Hematopoietic multipotent progenitor cell (in vitro differentiated cells): ENCODE measurements around the gene HSFX1. TPM values are rescaled to one million over a fixed set of nuclear protein-coding genes. Genes with fewer than 3 reads are reported as not detected.
"Not testable (repeated sequence)": the region's sequence is repeated elsewhere in the genome, so short reads cannot be mapped to it uniquely, and the experiment has no call there.

Experiments used
- DNase-seq, 3 donors: peaks; one replicate each; pipeline ENCODE4 v3.0.0-alpha.2; 2011 to 2015; ENCODE audit warnings: low read depth in 2 of 3, low spot score in 2 of 3
- total RNA-seq: library from RNA; depleted of rRNA; stranded (reverse); fragments of >200 nt; gene quantifications from one replicate; pipeline ENCODE4 v1.2.3, GENCODE V29; 2012

Gene HSFX1, protein sequence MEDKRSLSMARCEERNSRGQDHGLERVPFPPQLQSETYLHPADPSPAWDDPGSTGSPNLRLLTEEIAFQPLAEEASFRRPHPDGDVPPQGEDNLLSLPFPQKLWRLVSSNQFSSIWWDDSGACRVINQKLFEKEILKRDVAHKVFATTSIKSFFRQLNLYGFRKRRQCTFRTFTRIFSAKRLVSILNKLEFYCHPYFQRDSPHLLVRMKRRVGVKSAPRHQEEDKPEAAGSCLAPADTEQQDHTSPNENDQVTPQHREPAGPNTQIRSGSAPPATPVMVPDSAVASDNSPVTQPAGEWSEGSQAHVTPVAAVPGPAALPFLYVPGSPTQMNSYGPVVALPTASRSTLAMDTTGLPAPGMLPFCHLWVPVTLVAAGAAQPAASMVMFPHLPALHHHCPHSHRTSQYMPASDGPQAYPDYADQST
- 1.6 TPM for total RNA-seq

DNA sequence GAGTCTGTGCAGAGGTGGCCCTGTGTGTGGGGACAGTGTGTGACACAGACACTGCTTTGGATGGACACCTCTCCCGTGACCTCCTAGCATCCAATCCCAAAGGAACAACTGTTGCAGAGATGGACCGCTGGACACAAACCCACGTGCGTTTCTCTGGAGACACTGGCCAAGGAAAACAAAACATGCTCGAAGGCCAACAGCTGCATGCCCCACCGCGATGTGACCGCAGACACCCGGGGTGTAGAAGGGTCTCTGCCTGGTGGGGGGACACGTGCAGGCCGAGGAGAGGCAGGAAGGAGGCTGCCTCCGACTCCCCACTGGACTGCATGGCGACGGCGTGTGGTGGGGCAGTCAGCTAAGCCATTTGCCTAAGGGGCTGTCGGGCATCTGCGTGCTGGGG, at the start of gene HSFX1:
Gene HSFX1, plus strand, starts transcription at position 301 of the 400 bp plus-strand sequence. CDS start 614 bp downstream, outside the sequence.
- DNase-seq, result not testable (repeated sequence)

DNA sequence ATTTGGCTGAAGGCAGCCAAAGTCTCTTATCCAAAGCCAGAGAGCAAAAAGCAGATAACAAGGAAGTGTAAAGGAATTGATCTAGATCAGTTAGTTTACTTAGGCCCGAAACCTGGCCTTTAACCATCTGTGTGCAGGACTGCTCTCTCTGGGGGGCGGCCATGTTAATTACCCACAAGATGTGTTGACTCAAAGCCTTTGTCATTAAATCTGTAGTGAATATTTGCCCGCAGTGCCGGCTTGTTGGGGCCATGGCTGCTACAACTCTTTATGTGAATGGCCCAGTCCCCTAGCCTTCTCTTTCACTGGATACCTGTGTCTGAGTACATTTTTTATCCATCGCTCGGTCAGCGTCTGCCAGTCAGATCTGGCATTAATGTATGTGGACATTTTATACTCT, 46.6 kb upstream of the HSFX1 start:
- not testable (repeated sequence) for DNase-seq

DNA sequence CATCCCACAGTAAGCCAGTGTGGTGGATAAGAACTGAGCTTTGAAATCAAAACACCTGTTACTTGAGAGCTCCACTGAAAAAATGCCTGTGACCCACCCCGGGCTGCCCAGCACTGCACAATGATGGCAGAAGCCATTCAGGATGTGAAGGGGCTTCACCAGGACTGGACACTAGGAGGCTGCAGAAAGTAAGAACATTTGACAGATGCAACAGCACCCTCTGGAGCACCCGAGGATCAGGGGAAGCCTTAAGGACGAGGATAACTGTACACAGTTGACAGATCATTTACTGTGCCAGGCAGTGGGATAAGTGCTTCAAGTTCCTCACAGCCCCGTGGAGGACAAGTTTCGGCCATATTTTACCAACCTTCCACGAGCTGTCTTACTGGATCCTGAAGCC, 31.6 kb upstream of the HSFX1 start:
- DNase-seq, result not testable (repeated sequence)

DNA sequence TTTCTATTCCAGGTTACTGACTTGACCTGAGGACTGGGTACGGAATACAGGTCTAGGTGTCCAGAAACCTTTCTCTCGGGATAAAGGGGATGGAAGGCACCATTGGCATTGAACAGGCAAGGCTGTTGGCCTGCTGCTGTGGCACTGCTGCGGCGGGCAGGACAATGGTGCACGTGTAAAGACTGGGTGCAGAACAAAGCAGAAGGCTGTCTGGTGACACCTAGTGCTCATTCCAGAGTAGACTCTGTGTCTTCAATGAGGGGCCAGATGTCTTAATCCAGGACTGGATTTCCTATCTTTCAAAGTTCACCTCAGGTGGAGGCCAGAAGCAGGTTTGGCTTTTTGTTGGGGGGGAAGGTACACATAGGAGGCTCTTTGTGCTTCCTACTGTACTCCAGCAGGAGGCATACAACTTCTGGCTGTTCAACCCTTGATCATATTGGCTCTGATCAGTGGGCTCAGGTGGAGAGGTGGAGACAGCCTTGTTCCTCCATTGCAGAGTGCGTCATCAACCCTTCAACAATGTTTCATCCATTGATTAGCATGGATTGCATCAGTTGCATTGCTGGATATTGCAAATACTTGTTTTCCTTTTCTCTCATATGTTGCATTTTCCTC, 27.4 kb upstream of the HSFX1 start:
- not testable (repeated sequence) for DNase-seq

DNA sequence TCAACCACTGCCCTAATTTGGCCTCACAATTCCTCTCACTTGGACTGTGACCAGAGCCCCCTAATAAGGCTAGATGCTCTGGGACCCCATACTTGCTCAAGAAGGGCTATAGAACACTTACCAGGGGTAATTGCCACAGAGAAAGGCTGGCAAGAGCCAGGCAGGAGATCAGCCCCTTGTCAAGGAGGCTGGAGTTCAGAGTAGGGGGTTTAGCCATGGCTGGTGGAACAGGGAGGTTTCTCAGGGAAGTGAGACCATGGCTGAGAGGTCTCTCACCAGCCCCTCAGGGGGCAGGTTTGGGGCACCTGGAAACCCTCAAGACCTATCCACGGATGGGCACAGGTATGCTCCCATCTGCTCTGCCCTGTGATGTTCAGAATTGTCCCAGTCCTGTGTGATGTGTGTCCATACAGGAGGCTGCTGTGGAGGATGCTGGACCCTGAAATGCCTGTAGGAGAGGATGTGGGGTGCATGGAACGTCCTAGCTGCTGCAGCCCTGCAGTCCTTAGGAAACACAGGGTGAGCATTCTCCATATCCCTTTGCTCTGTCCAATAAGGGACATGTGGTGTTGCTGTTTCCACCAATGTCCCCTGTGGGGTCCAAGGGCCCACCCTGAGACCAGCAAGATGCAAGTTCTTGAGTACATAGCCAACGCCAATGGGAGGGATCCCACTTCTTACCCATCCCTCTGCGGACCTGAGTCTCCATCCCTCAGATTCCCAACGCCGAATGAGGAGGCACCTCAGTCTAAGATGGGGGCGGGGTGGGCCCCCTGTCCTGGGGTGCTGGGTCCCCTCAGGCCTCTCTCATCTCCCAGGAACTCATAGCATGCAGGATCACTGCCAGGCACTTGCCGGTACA, 16.4 kb upstream of the HSFX1 start:
- DNase-seq, result no peak

DNA sequence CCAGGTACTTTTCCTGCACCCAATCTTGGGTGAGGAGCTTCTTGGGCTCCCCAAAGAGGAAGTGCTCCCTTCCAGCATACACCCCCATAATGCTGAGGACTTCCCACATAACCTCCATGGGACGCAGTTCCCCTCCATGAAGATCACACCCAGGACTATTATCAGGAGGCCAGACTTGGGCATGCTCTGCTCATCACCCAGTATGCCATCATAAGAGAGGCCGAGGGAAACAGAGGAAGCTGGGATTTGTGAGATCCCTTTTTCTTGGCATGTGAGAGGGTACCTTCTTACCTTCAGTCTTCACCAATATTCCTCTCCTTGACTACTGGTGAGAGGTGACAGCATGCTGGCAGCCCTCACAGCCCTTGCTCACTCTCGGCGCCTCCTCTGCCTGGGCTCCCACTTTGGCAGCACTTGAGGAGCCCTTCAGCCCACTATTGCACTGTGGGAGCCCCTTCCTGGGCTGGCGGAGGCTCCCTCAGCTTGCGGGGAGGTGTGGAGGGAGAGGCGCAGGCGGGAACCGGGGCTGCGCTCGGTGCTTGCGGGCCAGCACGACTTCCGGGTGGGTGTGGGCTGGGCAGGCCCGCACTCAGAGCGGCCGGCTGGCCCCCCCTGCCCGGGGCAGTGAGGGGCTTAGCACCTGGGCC, 15.7 kb upstream of the HSFX1 start:
- no peak for DNase-seq

DNA sequence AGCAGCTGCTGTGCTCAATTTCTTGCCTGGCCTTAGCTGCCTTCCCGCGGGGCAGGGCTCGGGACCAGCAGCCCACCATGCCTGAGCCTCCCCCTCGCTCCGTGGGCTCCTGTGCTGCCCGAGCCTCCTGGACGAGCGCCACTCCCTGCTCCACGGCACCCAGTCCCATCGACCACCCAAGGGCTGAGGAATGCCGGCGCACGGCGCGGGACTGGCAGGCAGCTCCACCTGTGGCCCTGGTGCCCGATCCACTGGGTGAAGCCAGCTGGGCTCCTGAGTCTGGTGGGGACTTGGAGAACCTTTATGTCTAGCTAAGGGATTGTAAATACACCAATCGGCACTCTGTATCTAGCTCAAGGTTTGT, 15.2 kb upstream of the HSFX1 start:
- not testable (repeated sequence) for DNase-seq

DNA sequence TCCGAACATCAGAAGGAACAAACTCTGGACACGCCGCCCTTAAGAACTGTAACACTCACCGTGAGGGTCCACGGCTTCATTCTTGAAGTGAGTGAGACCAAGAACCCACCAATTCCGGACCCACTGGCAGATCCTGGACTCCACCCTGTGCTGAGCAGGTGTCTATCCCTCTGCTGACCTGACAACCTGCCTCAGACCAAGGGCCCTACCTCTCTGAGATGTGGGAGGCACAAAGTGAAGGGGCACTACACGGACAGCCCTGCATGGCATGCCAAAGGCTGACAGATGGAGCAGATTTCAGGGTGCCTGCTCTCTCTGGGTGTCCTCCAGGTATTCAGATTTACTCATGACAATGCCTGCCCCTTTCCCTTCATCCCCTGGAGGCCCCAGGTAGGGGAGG, 14.0 kb upstream of the HSFX1 start:
- no peak for DNase-seq

DNA sequence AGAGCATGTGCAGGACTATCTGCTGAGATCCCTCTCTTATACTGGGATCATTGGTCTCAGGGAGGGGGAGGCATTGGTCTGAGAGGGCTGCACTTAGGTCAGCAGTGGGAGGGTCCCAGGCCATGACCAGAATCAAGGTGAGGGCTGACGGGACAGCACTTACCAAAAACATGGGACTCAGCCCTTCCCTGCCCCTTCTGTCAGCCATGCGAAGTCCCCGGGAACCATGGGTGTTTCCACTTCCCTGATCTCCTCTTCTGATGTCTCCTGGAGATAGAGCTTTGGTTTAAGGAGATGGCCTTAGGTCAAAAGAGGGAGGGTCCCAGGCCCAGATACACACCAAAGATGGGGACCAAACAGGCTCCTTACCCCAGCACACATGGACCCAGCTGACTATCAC, 12.9 kb upstream of the HSFX1 start:
- DNase-seq, result no peak

DNA sequence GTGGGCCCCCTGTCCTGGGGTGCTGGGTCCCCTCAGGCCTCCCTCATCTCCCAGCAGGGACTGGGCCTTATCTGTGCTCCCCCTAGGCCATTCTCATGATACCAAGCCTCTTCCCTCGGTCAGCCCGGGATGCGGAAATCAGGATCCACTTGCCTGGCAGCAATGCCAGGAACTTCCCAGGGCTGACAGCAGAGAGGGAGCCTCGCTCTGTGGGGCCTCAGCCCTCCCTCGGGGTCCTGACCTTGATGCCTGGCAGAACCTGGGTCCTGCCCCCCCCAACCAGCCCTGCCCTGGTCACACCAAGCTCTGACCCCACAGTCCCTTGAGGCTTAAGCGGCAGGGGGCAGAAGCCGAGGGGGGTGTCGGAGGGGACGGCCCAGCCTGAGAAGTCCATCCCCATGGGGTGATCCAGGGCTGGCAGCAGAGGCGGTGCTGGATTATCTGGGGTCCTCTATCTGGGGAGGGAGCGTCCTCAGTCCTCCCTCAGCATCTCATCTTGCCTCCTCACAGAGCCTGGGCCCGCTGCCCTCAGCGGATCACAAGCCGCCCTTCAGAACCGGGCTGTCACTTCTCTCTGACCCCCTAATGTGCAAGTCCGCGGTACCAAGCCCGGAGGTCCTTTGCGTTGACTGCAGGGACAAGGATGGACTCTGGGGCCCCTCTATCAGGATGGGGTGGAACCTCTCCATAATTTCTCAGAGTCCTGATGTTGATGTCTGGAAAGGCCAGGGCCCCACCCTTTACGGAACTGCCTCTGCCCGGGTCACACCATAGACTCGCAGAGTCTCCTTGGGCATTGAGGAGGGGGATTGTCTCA, 11.8 kb upstream of the HSFX1 start:
- DNase-seq, result not testable (repeated sequence)

DNA sequence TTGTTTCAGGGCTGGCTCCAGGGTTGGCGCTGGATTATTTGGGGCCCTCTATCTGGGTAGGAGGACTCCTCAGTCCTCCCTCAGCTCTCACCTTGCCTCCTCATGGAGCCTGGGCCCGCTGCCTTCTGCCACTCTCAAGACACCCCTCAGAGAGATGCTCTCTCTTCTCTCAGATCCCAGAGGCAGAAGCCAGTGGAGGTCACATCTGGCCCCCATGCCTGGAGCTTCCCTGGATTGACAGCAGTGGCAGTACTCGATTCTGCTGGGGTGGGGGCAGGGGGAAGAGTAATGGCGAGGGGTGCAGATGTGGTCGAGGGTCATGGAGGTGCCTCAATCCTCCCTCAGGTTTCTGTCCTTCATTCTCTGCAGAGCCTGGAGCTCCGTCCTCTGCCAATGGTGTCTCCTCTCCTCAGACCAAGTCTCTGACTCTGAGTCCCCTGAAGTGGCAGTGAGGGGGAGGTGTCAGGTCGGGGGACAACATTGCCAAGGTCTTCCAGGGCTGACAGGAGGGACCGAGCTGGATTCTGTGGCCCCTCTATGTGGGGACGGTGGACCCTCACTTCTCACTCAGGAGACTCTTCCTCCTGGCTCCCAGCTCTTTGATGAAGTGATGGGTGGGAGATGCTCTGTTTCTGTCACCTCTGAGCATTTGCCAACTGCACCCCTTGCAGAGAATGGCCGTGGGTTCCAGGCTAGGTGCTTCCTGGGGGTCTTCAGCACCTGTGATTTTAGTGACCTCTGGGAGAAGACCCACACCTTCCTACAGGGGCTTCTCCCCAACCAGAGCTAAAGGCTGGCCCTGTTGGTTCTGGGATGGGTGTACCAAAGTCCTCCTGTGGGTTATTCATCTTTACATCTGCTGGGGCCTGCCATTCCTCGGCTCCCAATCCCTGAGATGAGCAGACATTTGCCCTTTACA, 10.9 kb upstream of the HSFX1 start:
- DNase-seq, result no peak

DNA sequence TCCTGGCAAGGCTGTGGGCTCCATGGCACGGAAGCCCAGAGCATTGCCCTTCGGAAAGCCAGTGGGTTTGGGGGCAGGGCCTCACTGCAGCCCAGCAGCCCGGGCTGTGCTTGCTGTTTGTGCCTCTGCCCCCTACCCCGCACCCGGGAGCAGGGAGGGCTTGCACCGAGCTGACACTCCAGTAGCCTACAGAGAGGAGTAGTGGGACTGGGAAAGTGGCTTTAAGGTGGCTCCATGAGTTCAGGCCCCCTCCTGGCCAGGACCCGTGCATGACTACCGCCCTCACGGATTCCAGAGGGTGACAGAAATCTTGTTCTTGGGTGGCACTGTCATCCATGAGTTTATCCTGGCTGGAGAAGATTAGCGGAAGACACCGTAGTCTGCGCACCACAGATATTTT, 3.5 kb upstream of the HSFX1 start:
- DNase-seq, result not testable (repeated sequence)

DNA sequence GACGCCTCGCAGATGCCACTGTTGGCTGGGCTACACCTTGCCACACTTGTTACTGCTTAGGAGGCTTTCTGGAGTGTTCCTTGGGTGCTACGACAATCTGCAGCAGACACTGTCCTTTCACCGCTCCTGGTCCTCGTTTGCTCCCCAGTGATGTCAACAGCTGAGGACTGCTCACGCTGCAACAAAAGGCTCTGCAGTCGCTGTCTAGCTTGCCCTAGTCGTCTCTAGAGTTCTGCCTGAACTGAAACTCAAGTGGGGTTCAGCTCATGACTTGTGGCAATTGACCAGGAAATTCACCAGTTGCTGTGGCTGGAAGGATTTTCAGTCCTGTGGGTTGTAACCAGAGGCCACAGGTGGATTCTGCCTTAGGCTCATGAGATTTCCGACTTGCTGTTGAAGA, 842 bp upstream of the HSFX1 start:
- DNase-seq, result not testable (repeated sequence)

DNA sequence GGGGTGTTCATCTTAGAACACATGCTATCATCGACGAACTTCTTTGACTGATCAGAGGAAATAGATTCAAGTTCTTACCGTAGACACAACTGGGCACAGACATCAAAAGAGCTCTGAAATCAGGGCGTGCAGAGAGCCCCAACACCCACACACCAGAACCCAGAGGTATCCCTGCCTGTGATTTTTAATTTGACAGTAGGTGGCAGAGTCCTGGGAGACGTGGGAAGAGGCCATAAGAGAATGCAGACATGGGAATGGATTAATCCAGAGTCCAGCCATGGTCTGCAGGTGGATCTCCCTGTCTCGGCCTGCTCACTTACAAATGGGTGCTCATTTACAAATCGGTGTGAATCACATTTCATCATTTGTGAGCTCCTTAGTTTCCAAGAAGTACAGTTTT, 4.1 kb downstream of the HSFX1 start:
- not testable (repeated sequence) for DNase-seq

DNA sequence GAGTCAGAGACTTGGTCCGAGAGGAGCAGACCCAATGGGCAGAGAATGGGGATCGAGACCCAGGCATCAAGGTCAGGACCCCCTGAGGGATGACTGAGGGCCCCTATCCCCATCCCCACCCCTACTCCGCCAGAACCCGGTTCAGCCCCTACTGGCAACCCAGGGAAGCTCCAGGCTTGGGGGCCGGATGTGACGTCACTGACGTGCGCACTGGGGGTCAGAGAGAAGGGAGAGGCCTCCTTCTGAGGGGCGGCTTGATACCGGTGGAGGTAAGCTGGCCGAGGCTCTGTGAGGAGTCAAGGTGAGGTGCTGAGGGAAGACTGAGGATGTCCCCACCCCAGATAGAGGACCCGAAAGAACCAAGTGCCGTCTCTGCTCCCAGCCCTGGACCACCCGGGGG, 7.9 kb downstream of the HSFX1 start, which contains the start of gene MAGEA9:
Gene MAGEA9, plus strand, starts transcription at position 204 of the 400 bp plus-strand sequence. CDS start 4,281 bp downstream, outside the sequence.
- DNase-seq, result not testable (repeated sequence)

DNA sequence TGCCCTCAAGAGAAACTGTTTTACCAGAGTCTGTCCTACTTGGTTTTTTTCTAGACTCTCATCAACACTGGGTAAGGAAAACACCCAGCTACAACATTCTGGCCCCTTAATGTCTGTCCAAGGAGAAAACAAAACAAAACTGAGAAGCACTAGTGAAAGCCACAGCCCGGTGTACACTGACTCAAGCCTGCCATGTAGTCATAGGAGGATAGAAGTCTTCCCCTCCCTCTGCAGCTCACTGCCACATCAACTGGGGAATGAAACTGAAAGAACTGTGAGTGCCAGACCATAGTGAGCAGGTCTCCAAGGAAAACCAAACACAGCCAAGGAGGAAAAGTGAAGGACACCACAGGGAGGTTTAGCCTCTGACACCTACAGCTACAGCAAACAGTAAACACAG, 21.7 kb downstream of the HSFX1 start:
- not testable (repeated sequence) for DNase-seq

DNA sequence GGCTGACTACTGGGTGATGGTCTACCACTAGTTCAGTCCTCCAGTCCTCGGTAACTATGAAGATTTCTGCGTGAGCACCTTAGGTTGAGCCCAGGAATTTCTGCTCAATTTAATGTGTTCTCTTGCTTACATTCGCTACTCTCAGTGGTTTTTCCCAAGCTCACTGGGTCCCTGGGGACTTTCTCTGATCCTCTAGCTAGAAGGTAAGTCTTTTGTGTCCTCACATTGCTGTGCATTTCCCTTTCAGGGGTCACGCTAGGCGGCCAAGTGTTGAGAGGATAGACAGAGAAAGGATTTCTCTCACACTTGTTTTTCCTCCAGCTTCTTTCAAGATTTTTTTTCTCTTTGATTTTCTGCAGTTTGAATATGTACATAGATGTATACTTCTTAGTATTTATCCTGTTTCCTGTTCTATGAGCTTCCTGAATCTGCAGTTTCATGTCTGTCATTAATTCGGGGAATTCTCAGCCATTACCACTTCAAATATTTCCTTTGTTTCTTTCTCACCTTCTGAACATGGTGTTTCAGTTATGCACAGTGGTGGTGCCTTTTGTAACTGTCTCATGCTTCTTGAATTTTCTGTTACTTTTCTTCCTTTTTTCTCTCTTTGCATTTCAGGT, 25.3 kb downstream of the HSFX1 start:
- DNase-seq, result no peak

DNA sequence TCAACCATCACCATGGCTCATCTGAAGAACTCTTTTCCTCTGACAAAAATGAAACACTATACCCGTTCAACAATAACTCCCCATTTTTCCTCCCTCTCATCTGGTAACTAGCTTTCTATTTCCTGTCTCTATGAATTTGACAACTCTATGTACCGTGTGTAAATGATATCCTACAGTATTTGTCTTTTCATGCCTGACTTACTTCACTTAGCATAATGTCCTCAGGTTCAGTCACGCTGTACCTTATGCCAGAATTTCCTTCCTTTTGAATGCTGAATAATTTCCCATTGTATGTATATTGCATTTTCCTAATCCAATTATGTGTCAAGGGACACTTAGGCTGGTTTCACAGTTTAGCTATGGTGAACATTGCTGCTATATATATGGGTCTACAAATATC, 26.1 kb downstream of the HSFX1 start:
- DNase-seq, result no peak
